ENCODE data around the gene BTD.
"Not testable (repeated sequence)": the region's sequence is repeated elsewhere in the genome, so short reads cannot be mapped to it uniquely, and the experiment has no call there.

Gene BTD

GRCh38 chr3:15601399-15602145 is at the start of gene BTD, which contains the start of gene HACL1:
Gene BTD, plus strand, starts transcription at chr3:15601745. Its CDS starts 33,695 bp downstream, at chr3:15635440.
Gene HACL1, minus strand, starts transcription at chr3:15601569. Its CDS starts 106 bp downstream, at chr3:15601463.
- DNase-seq: no peak

- DNase-seq: no peak
These were observed 49.6 kb upstream of the BTD start for GRCh38 chr3:15551902-15552301.

GRCh38 chr3:15553749-15554148 is 47.8 kb upstream of the BTD start:
- DNase-seq: no peak

DNA sequence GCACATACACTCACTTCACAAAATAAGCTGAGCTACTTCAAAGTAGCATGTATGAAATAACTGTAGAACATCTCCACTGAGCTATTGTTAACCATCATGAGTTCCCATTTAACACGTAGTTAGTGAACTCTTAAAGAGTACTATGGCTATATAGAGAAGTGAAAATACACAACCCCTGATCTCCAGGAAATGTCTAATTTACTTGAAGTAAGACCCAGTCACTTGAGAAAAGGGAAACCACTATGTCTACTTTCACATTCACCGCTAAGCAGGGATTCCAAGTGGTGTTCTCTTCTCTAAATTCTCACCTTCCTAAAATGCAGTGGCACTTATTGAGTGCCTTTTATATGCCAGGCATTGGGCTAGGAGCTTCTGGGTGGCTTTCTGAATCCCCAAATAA is 45.0 kb upstream of the BTD start:
- no peak for DNase-seq

GRCh38 chr3:15557511-15557946 is 44.0 kb upstream of the BTD start:
- no peak for DNase-seq

DNA sequence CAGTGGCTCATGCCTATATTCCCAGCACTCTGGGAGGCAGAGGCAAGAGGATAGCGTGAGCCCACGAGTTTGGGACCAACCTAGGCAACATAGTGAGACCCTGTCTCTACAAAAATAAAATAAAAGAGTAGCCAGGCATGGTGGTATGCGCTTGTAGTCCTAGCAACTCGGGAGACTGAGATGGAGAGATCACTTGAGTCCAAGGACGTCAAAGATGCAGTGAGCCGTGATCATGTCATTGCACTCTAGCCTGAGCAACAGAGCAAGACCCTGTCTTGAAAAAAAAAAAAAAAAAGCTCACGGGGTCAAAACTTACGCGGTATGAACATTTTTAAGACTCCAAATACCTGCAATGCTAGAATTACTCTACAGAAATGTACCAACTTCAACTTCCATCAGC is 43.0 kb upstream of the BTD start:
- DNase-seq: no peak

DNA sequence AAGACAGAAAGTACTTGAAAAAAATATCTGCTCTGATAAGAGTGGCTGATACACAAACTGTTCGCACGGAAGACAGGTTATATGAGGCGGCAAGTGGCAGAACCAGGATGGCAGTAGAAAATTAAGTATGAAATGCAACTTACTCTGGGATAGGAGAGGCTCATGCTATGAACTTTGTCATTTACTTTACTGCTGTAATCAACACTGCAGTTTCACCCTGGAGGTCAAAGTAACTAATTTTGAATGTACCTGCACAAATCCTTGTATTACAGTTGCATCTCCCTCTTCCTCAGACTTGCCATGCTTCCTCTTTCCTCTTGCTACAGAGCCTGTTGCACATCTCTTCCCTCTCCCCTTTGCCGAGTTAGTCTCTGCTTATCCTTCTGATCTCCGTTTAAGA is 39.0 kb upstream of the BTD start:
- no peak for DNase-seq

DNA sequence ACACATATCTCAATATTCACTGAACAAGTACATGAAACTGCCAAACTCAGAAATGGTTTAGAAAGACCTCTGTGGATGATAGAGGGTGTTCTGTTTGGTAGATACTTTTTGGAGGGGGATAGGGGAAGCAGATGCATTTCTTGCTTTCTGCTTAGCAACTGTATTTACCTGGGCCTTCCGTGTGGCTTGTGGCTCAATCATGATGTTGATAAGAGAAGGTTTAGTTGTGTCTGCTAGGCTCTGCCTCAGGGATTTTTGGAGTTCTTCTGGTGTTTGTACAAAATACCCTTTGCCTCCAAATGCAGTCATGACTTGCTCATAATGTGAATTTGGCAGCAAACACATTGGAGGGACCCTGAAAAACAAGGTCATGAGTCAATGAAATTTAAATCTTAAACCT is 38.4 kb upstream of the BTD start:
- DNase-seq: no peak

DNA sequence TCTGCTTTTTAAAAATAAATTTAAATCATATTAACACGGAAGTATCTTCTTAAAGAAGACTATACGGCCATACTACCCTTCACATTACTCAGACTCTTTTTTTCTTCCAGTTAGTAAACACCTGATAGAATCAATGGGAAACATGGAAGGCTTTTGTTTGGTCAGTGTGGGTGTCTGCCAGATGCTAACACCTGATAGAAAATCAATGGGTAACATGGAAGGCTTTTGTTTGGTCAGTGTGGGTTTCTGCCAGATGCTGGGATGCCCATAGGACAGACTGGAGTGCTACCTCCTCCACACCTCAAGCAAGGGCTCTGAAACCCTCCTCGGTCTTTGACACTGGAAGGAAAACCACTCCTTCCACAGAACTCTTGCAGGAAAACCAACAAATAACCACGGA is 29.4 kb upstream of the BTD start:
- no peak for DNase-seq

- DNase-seq: no peak
These were observed 26.1 kb upstream of the BTD start for GRCh38 chr3:15575446-15575845.

DNA sequence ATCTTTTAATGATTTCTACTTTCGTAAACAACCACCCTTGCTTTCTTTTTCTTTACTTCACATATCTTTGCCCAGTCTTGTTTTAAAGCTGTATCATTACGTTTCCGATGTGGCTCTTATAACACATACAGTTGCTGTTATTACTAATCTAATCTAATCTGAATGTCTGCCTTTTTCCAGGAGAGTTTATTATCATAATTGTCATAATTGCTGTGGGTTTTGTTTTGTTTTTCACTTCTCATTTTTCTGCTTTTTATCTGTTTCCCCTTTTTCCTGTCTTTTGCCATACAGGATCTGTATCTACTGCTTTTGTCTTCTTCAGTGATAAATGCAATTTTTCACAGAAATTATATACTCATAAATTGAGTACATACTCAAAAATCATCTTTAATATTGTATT is 25.1 kb upstream of the BTD start:
- no peak for DNase-seq

- DNase-seq: no peak
These were observed 23.2 kb upstream of the BTD start for GRCh38 chr3:15578289-15578867.

- DNase-seq: no peak
These were observed 22.5 kb upstream of the BTD start for GRCh38 chr3:15579051-15579450.

DNA sequence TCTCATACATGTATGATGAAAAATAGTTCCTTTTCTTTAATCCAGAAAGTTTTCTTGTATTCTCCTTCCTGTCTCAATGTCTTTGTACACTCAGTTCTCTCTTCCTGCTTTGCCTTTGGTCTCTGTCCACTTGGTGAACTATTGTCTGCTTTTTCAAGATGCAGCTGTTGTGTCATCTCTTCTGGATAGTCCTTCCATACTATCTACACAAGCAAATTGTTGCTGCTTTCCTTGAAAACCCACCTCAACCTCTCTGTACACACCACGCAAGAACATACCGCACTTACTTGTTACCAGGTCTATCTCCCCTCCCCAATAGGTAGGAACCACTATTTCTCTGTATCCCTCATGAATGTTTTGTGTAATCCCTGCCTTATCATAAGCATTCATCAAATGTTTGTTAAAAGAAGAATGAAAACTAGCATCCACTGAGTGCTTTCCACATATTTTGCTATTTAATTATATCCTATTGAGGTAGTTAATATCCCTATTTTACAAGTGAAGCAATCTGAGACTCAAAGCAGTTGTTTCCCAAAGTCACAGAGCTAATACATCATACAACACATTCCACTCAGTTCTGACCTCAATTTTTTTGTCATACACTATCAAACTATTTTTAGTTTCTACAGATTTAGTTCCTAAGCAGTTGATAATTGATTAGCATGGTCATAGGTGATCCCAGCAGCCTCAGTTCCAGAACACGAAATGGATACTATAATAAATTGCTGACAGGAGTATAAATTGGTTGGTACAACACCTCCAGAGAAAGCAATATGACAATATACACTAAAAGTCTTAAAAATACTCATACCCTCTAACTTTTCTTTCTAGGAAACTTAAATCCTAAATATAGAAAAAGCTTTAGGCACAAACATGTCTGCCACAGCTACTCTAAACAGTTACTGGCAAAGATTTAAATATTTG is 19.8 kb upstream of the BTD start:
- DNase-seq: no peak

- no peak for DNase-seq
These were observed 16.3 kb upstream of the BTD start for GRCh38 chr3:15585111-15585845.

DNA sequence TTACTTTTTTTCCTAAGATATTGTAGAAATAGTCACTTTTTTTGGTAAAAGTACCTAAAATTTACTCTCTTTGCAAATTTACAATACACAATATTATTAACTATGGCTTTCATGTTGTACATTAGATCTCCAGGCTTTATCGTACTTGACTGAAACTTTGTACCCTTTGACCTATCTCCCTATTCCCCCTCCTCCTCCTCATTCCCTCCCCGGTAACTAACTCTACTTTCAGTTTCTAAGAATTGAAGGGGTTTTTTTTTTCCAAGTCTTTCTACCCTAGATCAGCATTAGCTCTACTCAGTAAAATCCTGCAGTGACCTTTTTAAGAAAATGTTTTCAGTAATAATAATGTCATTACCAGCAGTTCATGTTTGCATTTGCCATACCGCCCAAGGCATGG is 10.3 kb upstream of the BTD start:
- DNase-seq: no peak

GRCh38 chr3:15591928-15592327 is 9.6 kb upstream of the BTD start:
- DNase-seq: no peak

- no peak for DNase-seq
These were observed 8.6 kb upstream of the BTD start for GRCh38 chr3:15592968-15593367.

GRCh38 chr3:15595955-15596354 is 5.6 kb upstream of the BTD start:
- DNase-seq: no peak

DNA sequence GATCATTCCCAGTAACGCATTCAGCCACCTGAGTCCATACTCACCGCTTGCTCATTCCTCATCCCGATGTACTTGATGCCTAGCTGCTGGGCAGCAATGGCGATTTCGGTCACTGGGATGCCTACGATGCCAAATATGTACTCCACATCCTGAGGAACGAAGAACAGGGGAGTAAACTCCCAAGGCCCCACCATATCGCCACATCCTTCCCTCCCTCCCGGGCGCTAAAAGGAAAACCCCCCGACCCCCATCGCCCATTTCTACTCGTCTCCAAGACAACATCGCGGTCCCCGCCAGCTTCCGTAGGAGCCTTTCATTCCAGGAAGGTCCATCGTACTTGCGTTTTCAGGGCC is 523 bp upstream of the BTD start:
- no peak for DNase-seq

DNA sequence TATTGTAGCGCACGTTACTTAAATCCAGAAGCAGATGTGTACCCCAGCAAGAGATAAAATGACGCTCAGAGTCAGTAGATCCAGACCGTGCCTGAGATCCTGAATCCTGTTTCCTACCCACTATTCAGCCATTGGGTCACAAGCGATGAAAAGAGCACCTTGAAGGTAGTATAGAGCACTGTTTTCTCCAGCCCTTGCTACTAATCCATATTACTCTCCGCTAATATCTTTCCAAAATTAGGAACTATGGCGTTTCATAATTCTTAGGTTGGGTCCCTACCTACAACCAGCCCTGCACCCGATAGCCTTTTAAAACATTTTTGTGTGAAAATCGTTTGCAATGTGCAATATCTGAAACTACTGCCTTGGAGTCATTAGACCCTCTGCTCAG is 596 bp downstream of the BTD start:
- no peak for DNase-seq

DNA sequence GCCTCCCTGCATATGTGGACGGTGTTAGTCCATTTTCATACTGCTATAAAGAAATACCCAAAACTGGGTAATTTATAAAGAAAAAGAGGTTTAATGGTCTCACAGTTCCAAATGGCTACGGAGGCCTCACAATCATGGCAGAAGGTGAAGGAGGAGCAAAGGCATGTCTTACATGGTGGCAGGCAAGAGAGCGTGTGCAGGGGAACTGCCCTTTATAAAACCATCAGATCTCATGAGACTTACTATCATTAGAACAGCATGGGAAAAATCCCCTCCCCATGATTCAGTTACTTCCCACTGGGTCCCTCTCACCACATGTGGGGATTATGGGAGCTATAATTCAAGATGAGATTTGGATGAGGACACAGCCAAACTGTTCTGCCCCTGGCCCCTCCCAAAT is 1.3 kb downstream of the BTD start:
- DNase-seq: not testable (repeated sequence)

- not testable (repeated sequence) for DNase-seq
These were observed 3.0 kb downstream of the BTD start for GRCh38 chr3:15604584-15604983.
